ENCODE results near the gene GIMAP6.
"Not testable (repeated sequence)": the region's sequence is repeated elsewhere in the genome, so short reads cannot be mapped to it uniquely, and the experiment has no call there.

The GIMAP6 gene

GRCh38 chr7:150663802-150664494 is 31.8 kb upstream of the GIMAP6 start:
- H4K91ac ChIP-seq (ENCODE audit: low read length): no peak overlapping the region
- H3K9ac ChIP-seq (ENCODE audit: low read length): no peak overlapping the region
- H3K9me3 ChIP-seq (ENCODE audit: control insufficient read depth, low read length): peaks cover 6% of the 10 kb centered on the region
- no peaks in the 10 kb centered on the region for H3K79me1 ChIP-seq (replicated peaks; ENCODE audit: low read length, poor library complexity, severe bottlenecking)
- H3K14ac ChIP-seq (ENCODE audit: low read length in 2 of 2): no peak overlapping the region
- no peaks in the 10 kb centered on the region for H3K36me3 ChIP-seq (ENCODE audit: control insufficient read depth in 1 of 2, insufficient read depth in 2 of 2, low read depth in 1 of 2, low read length in 2 of 2)
- H4K8ac ChIP-seq (ENCODE audit: low read length): no peak overlapping the region
- H3K18ac ChIP-seq (ENCODE audit: low read depth in 1 of 2, low read length in 2 of 2): no peak overlapping the region
- no peak overlapping the region for H2BK12ac ChIP-seq (ENCODE audit: low read length in 2 of 2)
- H3K27ac ChIP-seq (ENCODE audit: low read length, poor library complexity, severe bottlenecking): no peak overlapping the region
- no peak overlapping the region for H2BK120ac ChIP-seq (ENCODE audit: low read depth, low read length)
- H2BK5ac ChIP-seq (ENCODE audit: low read depth, low read length, poor library complexity, severe bottlenecking): no peak overlapping the region
- DNase-seq: no peak
- no peak overlapping the region for H3K23ac ChIP-seq (ENCODE audit: low read length in 2 of 2)
- H3K4ac ChIP-seq (ENCODE audit: low read depth in 1 of 2, low read length in 2 of 2): no peak overlapping the region
- H3K4me3 ChIP-seq (ENCODE audit: insufficient read depth in 1 of 2, low read depth in 1 of 2, low read length in 2 of 2): no peak overlapping the region
- H3K27me3 ChIP-seq (ENCODE audit: control insufficient read depth in 1 of 2, insufficient read depth in 1 of 2, low read length in 2 of 2): no peaks in the 10 kb centered on the region
- H3K4me2 ChIP-seq (ENCODE audit: low read length, poor library complexity, severe bottlenecking): no peak overlapping the region
- no peaks in the 10 kb centered on the region for H3K4me1 ChIP-seq (ENCODE audit: control insufficient read depth, insufficient read depth, low read depth, low read length)
- H2AK5ac ChIP-seq (ENCODE audit: low read length, severe bottlenecking): no peak overlapping the region
- 53% methylated on average over 4 of the region's 4 CpGs for WGBS
- no peak overlapping the region for H2BK15ac ChIP-seq (ENCODE audit: low read depth, poor library complexity, severe bottlenecking)
- no peak overlapping the region for H2AFZ ChIP-seq (ENCODE audit: low read depth, low read length)

GRCh38 chr7:150662821-150663220 is 30.6 kb upstream of the GIMAP6 start:
- H3K79me1 ChIP-seq (replicated peaks; ENCODE audit: low read length, poor library complexity, severe bottlenecking); H3K9me3 ChIP-seq (ENCODE audit: control insufficient read depth, low read length); H2BK5ac ChIP-seq (ENCODE audit: low read depth, low read length, poor library complexity, severe bottlenecking); H2BK12ac ChIP-seq (ENCODE audit: low read length in 2 of 2); H3K4me1 ChIP-seq (ENCODE audit: control insufficient read depth, insufficient read depth, low read depth, low read length); H2BK120ac ChIP-seq (ENCODE audit: low read depth, low read length); H3K23ac ChIP-seq (ENCODE audit: low read length in 2 of 2); H3K18ac ChIP-seq (ENCODE audit: low read depth in 1 of 2, low read length in 2 of 2); H4K91ac ChIP-seq (ENCODE audit: low read length); H2AK5ac ChIP-seq (ENCODE audit: low read length, severe bottlenecking); H3K4ac ChIP-seq (ENCODE audit: low read depth in 1 of 2, low read length in 2 of 2); H2AFZ ChIP-seq (ENCODE audit: low read depth, low read length); DNase-seq; H3K27ac ChIP-seq (ENCODE audit: low read length, poor library complexity, severe bottlenecking); H3K9ac ChIP-seq (ENCODE audit: low read length); H3K4me2 ChIP-seq (ENCODE audit: low read length, poor library complexity, severe bottlenecking); H3K4me3 ChIP-seq (ENCODE audit: insufficient read depth in 1 of 2, low read depth in 1 of 2, low read length in 2 of 2); H4K8ac ChIP-seq (ENCODE audit: low read length); H3K36me3 ChIP-seq (ENCODE audit: control insufficient read depth in 1 of 2, insufficient read depth in 2 of 2, low read depth in 1 of 2, low read length in 2 of 2); H3K27me3 ChIP-seq (ENCODE audit: control insufficient read depth in 1 of 2, insufficient read depth in 1 of 2, low read length in 2 of 2); H2BK15ac ChIP-seq (ENCODE audit: low read depth, poor library complexity, severe bottlenecking); H3K14ac ChIP-seq (ENCODE audit: low read length in 2 of 2): not testable (repeated sequence)

GRCh38 chr7:150660939-150661613 is 28.9 kb upstream of the GIMAP6 start:
- no peak for DNase-seq
- H3K9me3 ChIP-seq (ENCODE audit: control insufficient read depth, low read length): peaks cover 6% of the 10 kb centered on the region
- no peak overlapping the region for H3K4me3 ChIP-seq (ENCODE audit: insufficient read depth in 1 of 2, low read depth in 1 of 2, low read length in 2 of 2)
- no peaks in the 10 kb centered on the region for H3K79me1 ChIP-seq (replicated peaks; ENCODE audit: low read length, poor library complexity, severe bottlenecking)
- no peak overlapping the region for H3K23ac ChIP-seq (ENCODE audit: low read length in 2 of 2)
- H3K27me3 ChIP-seq (ENCODE audit: control insufficient read depth in 1 of 2, insufficient read depth in 1 of 2, low read length in 2 of 2): no peaks in the 10 kb centered on the region
- no peak overlapping the region for H3K4me2 ChIP-seq (ENCODE audit: low read length, poor library complexity, severe bottlenecking)
- H3K18ac ChIP-seq (ENCODE audit: low read depth in 1 of 2, low read length in 2 of 2): no peak overlapping the region
- no peaks in the 10 kb centered on the region for H3K36me3 ChIP-seq (ENCODE audit: control insufficient read depth in 1 of 2, insufficient read depth in 2 of 2, low read depth in 1 of 2, low read length in 2 of 2)
- H3K4ac ChIP-seq (ENCODE audit: low read depth in 1 of 2, low read length in 2 of 2): no peak overlapping the region
- H2AFZ ChIP-seq (ENCODE audit: low read depth, low read length): no peak overlapping the region
- H4K8ac ChIP-seq (ENCODE audit: low read length): no peak overlapping the region
- H2AK5ac ChIP-seq (ENCODE audit: low read length, severe bottlenecking): no peak overlapping the region
- no peak overlapping the region for H2BK120ac ChIP-seq (ENCODE audit: low read depth, low read length)
- no peak overlapping the region for H2BK12ac ChIP-seq (ENCODE audit: low read length in 2 of 2)
- H4K91ac ChIP-seq (ENCODE audit: low read length): no peak overlapping the region
- no peak overlapping the region for H3K27ac ChIP-seq (ENCODE audit: low read length, poor library complexity, severe bottlenecking)
- no peak overlapping the region for H2BK15ac ChIP-seq (ENCODE audit: low read depth, poor library complexity, severe bottlenecking)
- H3K9ac ChIP-seq (ENCODE audit: low read length): no peak overlapping the region
- H2BK5ac ChIP-seq (ENCODE audit: low read depth, low read length, poor library complexity, severe bottlenecking): no peak overlapping the region
- H3K4me1 ChIP-seq (ENCODE audit: control insufficient read depth, insufficient read depth, low read depth, low read length): no peaks in the 10 kb centered on the region
- H3K14ac ChIP-seq (ENCODE audit: low read length in 2 of 2): no peak overlapping the region
- WGBS: 100% methylated on average over 2 of the region's 4 CpGs

GRCh38 chr7:150657526-150657925 is 25.3 kb upstream of the GIMAP6 start:
- H4K8ac ChIP-seq (ENCODE audit: low read length): no peak overlapping the region
- H3K18ac ChIP-seq (ENCODE audit: low read depth in 1 of 2, low read length in 2 of 2): no peak overlapping the region
- no peak overlapping the region for H2AFZ ChIP-seq (ENCODE audit: low read depth, low read length)
- no peak overlapping the region for H3K4ac ChIP-seq (ENCODE audit: low read depth in 1 of 2, low read length in 2 of 2)
- H2BK120ac ChIP-seq (ENCODE audit: low read depth, low read length): no peak overlapping the region
- H3K9me3 ChIP-seq (ENCODE audit: control insufficient read depth, low read length): peaks cover 11% of the 10 kb centered on the region
- no peak overlapping the region for H2BK12ac ChIP-seq (ENCODE audit: low read length in 2 of 2)
- no peak overlapping the region for H3K14ac ChIP-seq (ENCODE audit: low read length in 2 of 2)
- H3K4me3 ChIP-seq (ENCODE audit: insufficient read depth in 1 of 2, low read depth in 1 of 2, low read length in 2 of 2): no peak overlapping the region
- H3K4me2 ChIP-seq (ENCODE audit: low read length, poor library complexity, severe bottlenecking): no peak overlapping the region
- H3K36me3 ChIP-seq (ENCODE audit: control insufficient read depth in 1 of 2, insufficient read depth in 2 of 2, low read depth in 1 of 2, low read length in 2 of 2): no peaks in the 10 kb centered on the region
- H3K23ac ChIP-seq (ENCODE audit: low read length in 2 of 2): no peak overlapping the region
- H3K4me1 ChIP-seq (ENCODE audit: control insufficient read depth, insufficient read depth, low read depth, low read length): no peaks in the 10 kb centered on the region
- no peak overlapping the region for H2BK5ac ChIP-seq (ENCODE audit: low read depth, low read length, poor library complexity, severe bottlenecking)
- no peak overlapping the region for H3K9ac ChIP-seq (ENCODE audit: low read length)
- H3K79me1 ChIP-seq (replicated peaks; ENCODE audit: low read length, poor library complexity, severe bottlenecking): no peaks in the 10 kb centered on the region
- H2BK15ac ChIP-seq (ENCODE audit: low read depth, poor library complexity, severe bottlenecking): no peak overlapping the region
- no peak overlapping the region for H4K91ac ChIP-seq (ENCODE audit: low read length)
- no peak overlapping the region for H3K27ac ChIP-seq (ENCODE audit: low read length, poor library complexity, severe bottlenecking)
- H2AK5ac ChIP-seq (ENCODE audit: low read length, severe bottlenecking): no peak overlapping the region
- WGBS: 73% methylated on average over 3 of the region's 3 CpGs
- H3K27me3 ChIP-seq (ENCODE audit: control insufficient read depth in 1 of 2, insufficient read depth in 1 of 2, low read length in 2 of 2): no peaks in the 10 kb centered on the region
- DNase-seq: no peak

All from mesenchymal stem cell (in vitro differentiated cells and primary cell).